ENCODE measurements around the gene FMN1.

DNA sequence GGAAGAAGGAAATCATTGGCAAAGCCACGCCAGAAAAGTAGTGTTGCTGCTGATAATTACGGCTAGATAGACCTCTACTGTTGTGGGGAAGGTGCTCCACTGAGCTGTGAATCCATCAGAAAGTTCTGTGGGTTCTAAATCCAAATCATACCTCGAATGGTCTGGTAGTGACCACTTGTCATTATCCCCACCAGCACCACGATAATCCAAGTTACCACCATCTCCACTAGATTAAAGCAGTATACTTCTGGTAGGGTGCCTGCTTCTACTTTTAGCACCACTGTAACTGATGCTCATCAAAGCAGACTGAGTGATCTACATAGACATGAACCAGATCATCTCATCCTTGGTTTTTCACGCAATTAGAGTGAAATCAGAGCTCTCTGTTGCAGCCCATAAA is 185.5 kb downstream of the FMN1 start:
- TF ChIP-seq, protein P1, sequence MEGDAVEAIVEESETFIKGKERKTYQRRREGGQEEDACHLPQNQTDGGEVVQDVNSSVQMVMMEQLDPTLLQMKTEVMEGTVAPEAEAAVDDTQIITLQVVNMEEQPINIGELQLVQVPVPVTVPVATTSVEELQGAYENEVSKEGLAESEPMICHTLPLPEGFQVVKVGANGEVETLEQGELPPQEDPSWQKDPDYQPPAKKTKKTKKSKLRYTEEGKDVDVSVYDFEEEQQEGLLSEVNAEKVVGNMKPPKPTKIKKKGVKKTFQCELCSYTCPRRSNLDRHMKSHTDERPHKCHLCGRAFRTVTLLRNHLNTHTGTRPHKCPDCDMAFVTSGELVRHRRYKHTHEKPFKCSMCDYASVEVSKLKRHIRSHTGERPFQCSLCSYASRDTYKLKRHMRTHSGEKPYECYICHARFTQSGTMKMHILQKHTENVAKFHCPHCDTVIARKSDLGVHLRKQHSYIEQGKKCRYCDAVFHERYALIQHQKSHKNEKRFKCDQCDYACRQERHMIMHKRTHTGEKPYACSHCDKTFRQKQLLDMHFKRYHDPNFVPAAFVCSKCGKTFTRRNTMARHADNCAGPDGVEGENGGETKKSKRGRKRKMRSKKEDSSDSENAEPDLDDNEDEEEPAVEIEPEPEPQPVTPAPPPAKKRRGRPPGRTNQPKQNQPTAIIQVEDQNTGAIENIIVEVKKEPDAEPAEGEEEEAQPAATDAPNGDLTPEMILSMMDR (IDR thresholded peaks at IDR 0.05): no peak
- TF ChIP-seq POLR2A (IDR thresholded peaks at IDR 0.05): no peak
